GM18499 (cell line): ENCODE data around the gene UBE3B.

ENCODE experiments used
- ATAC-seq: cut with Tn5 transposase; IDR thresholded peaks from one replicate; pipeline ENCODE4 v1.9.1; 2021; ENCODE audit warnings: moderate number of reproducible peaks; ENCODE audit not compliant: insufficient read depth, unreplicated experiment

Gene UBE3B

GRCh38 chr12:109562871-109563270 is 85.4 kb downstream of the UBE3B start:
- no peak for ATAC-seq

GRCh38 chr12:109563291-109564284 is 86.2 kb downstream of the UBE3B start:
- no peak for ATAC-seq

GRCh38 chr12:109566424-109566823 is 89.0 kb downstream of the UBE3B start:
- ATAC-seq, result no peak

GRCh38 chr12:109567296-109567695 is 89.9 kb downstream of the UBE3B start:
- ATAC-seq, result no peak

- ATAC-seq, result no peak
These were observed 90.5 kb downstream of the UBE3B start for GRCh38 chr12:109567967-109568366.

- ATAC-seq, result no peak
These were observed 91.1 kb downstream of the UBE3B start for GRCh38 chr12:109568486-109568885.

- no peak for ATAC-seq
These were observed 94.5 kb downstream of the UBE3B start for GRCh38 chr12:109571773-109572505.

GRCh38 chr12:109572506-109572845 is 95.0 kb downstream of the UBE3B start:
- no peak for ATAC-seq

- peak; percentile 88 for ATAC-seq
These were observed 95.8 kb downstream of the UBE3B start, which contains the start of the genes MMAB and MVK for GRCh38 chr12:109573029-109573913. Gene MMAB, minus strand, starts transcription at chr12:109573504. Its CDS starts 24 bp downstream, at chr12:109573480. Gene MVK, plus strand, starts transcription at chr12:109573794. Its CDS starts 1,029 bp downstream, at chr12:109574823.

- peak; percentile 9 for ATAC-seq
These were observed 96.4 kb downstream of the UBE3B start for GRCh38 chr12:109573914-109574244.

GRCh38 chr12:109575683-109576082 is 98.2 kb downstream of the UBE3B start:
- ATAC-seq, result no peak

GRCh38 chr12:109577311-109577710 is 99.9 kb downstream of the UBE3B start:
- no peak for ATAC-seq

- no peak for ATAC-seq
These were observed 101.0 kb downstream of the UBE3B start for GRCh38 chr12:109578330-109578927.

GRCh38 chr12:109579639-109580038 is 102.2 kb downstream of the UBE3B start:
- no peak for ATAC-seq

GRCh38 chr12:109580272-109580671 is 102.8 kb downstream of the UBE3B start:
- ATAC-seq, result no peak

- ATAC-seq, result no peak
These were observed 103.4 kb downstream of the UBE3B start for GRCh38 chr12:109580684-109581333.

GRCh38 chr12:109581334-109581691 is 103.9 kb downstream of the UBE3B start:
- no peak for ATAC-seq

GRCh38 chr12:109581856-109582255 is 104.4 kb downstream of the UBE3B start:
- ATAC-seq, result no peak

GRCh38 chr12:109582636-109583035 is 105.2 kb downstream of the UBE3B start:
- ATAC-seq, result no peak
